Erythroblast (primary cell): ENCODE measurements around the gene TKT.

ENCODE experiments used
- GATA1 ChIP-seq: IDR thresholded peaks from 2 replicates; pipeline ENCODE4 v1.6.1; 2011; ENCODE audit warnings: low read depth, mild to moderate bottlenecking, control low read depth, low read length, moderate library complexity
- POLR2A ChIP-seq: IDR thresholded peaks from 2 replicates; pipeline ENCODE4 v1.6.1; 2011; ENCODE audit warnings: mild to moderate bottlenecking, low read length

DNA sequence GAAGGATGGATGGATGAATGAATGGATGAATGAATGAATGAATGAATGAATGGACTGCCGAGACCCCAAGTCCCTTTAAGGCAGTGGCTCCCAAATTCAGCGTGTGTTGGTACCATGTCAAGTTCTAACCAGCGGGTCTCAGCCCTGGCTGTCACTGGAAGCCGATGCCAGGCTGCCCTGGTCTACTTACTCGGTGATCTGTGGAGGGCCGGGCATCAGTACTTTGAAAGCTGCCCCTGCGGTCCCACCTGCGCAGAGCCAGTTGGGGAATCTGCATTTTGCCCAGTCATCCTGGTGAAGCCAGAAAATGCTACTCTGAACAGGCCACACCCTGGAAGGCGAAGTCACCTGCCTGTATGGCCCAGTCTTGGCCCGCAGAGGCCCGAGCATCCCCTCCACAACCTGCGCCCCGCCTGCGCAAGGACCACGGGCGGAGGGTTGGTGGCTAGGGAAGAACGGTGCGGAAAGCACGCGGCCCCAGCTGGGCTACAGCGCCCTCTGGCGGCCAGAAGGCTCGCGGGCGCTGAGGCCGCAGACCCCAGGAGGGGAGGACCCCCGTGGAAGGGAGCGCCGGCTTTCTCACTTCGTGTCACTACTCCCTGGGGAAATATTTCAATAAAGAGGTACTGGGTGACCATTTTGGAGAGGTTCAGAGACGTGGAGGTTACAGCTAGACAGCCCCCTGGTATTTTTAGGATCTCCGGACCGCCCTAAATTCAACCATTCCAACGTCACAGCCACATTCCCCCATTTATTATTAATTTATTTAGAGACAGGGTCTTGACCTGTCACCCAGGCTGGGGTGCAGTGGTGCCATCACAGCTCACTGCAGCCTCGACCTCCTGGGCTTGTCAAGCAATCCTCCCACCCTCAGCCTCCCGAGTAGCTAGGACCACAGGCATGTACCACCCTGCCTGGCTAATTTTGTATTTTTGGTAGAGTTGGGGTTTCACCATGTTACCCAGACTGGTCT, 59.9 kb downstream of the TKT start:
- no peak for TF ChIP-seq POLR2A
- TF ChIP-seq GATA1 = no peak
